RWPE2 (cell line): ENCODE data around the gene HECTD4.

ENCODE experiments used
- ATAC-seq: fragments of 200-7000 bp; cut with Tn5 transposase; 3 replicates; pipeline ENCODE4 v1.9.1; 2021; ENCODE audit warnings: low read depth
- DNase-seq: peaks from one replicate; pipeline ENCODE4 v3.0.0-alpha.2; 2020; ENCODE audit warnings: low spot score
- H3K27ac ChIP-seq: fragments of 450-650 bp; 2 replicates; pipeline ENCODE4 v1.5.1; 2017; ENCODE audit warnings: mild to moderate bottlenecking; ENCODE audit not compliant: poor library complexity, severe bottlenecking
- H3K27me3 ChIP-seq: fragments of 250-450 bp; sonication (Bioruptor Pico); 2 replicates; pipeline ENCODE4 v1.5.1; 2021; ENCODE audit warnings: mild to moderate bottlenecking, moderate library complexity; ENCODE audit not compliant: insufficient read depth, poor library complexity, severe bottlenecking
- H3K36me3 ChIP-seq: fragments of 250-450 bp; sonication (Bioruptor Pico); 2 replicates; pipeline ENCODE4 v1.5.1; 2020; ENCODE audit warnings: low read depth, mild to moderate bottlenecking, moderate library complexity
- H3K4me1 ChIP-seq: fragments of 250-450 bp; sonication (Bioruptor Pico); 2 replicates; pipeline ENCODE4 v1.5.1; 2021; ENCODE audit warnings: mild to moderate bottlenecking, moderate library complexity; ENCODE audit not compliant: insufficient read depth, poor library complexity, severe bottlenecking
- H3K4me3 ChIP-seq: fragments of 250-450 bp; sonication (Bioruptor Pico); 2 replicates; pipeline ENCODE4 v1.5.1; 2021; ENCODE audit warnings: mild to moderate bottlenecking, moderate library complexity; ENCODE audit not compliant: severe bottlenecking
- H3K9me3 ChIP-seq: fragments of 250-450 bp; sonication (Bioruptor Pico); 2 replicates; pipeline ENCODE4 v1.5.1; 2021; ENCODE audit warnings: mild to moderate bottlenecking, moderate library complexity; ENCODE audit not compliant: severe bottlenecking
- CTCF ChIP-seq: fragments of 450-650 bp; IDR thresholded peaks from one replicate; pipeline ENCODE4 v1.5.1; 2017; ENCODE audit warnings: mild to moderate bottlenecking, moderate library complexity; ENCODE audit not compliant: poor library complexity, severe bottlenecking

The HECTD4 gene

GRCh38 chr12:112185093-112185923 is 196.9 kb downstream of the HECTD4 start:
- TF ChIP-seq CTCF, result no peak
- Histone ChIP-seq H3K4me3 (no peak overlapping the region), H3K27me3 (no peaks in the 10 kb centered on the region), H3K27ac (no peak overlapping the region), H3K9me3 (no peaks in the 10 kb centered on the region), H3K36me3 (peaks cover 17% of the 10 kb centered on the region), H3K4me1 (peaks cover 2% of the 10 kb centered on the region)
- no peak for DNase-seq
- no peak for ATAC-seq

DNA sequence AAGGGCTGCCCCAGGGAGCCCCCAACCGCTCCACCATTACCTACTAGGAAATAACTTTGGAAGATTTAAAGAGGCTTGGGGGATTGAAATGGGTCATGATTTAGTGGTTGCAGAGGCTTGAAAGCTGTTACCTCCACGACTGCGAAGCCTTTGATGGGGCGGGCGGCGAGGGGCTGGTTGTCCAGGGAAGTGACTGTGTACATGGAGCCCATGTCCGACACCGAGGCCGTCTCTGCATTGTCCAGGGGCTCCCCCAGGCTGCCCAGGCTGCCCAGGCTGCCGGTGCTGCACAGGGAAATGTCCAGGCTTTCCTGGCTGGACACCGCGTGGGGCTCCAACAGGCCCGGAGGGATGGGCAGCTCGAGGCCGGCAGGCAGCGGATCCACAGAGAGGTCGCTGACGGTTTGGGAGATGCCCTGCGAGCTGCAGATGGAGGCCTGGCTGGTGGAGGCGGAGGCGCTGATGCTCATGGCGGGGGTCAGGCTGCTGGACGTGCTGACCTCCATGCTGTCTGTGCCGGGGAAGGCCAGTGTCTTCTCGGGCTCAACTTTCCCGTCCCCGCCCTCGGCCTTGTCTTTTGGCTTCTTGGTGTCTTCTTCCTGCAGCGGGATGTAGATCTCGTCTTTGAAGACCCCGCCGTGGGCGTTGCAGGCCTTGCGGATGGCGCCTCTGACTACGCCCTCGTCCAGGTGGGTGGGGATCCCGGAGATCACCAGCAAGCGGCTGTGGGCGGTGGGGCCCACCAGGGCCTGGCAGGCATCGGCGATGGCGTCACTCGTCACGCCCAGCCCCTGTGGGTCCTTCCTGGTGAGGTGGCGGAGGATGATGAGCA is 198.0 kb downstream of the HECTD4 start:
- Histone ChIP-seq H3K4me3 (no peak overlapping the region), H3K4me1 (no peaks in the 10 kb centered on the region), H3K9me3 (no peaks in the 10 kb centered on the region), H3K27me3 (no peaks in the 10 kb centered on the region), H3K27ac (no peak overlapping the region), H3K36me3 (0 out of 2 replicates have a peak, but pooled peaks cover 12% of the 10 kb centered on the region)
- DNase-seq (no peak), ATAC-seq (no peak)
- TF ChIP-seq CTCF, result no peak

DNA sequence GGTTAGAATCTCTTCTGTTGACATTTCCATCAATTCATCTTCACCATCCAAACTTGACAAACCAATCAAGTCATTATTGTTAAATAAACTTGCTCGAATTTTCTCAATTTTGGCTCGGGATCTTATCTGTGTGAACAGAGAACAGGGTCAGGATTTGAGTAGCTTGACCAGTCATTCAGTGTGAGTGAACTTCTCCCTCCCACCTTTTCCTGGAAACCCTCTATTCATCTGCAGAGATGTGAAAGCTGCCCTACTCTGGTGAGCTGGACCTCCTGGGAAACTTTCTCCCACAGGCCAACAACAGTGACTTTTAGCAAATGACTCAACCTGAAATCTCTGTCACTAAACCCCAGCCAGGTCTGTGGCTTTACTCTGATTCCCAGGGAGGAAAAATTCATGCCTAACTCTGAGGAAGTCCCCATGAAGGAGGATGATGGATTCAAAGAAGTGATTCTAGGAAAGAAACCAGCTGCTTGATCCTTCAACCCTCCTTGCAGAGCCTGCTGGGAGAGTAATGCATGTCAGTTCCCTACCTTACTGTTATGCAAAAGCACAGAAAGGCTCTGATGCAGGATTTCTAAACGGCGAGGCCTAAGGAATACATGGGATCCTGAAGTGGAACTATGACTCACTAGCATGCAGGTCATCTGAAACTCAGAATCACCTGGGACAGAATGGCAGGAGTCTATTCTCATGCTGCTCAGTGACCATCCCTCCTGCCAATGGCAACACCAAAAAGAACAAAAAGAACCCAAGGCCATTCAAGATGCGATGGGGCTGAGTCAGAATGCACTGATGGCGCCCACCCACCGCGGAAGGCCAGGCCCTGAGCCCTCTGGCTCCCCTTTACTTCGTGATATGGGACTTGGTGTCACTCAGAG is 198.8 kb downstream of the HECTD4 start:
- no peak for ATAC-seq
- H3K27ac ChIP-seq, result no peak overlapping the region
- no peaks in the 10 kb centered on the region for H3K27me3 ChIP-seq
- DNase-seq, result no peak
- no peaks in the 10 kb centered on the region for H3K9me3 ChIP-seq
- H3K4me3 ChIP-seq, result no peak overlapping the region
- H3K36me3 ChIP-seq, result peaks cover 16% of the 10 kb centered on the region; the same call in 1 of the 2 replicates
- no peak for TF ChIP-seq CTCF
- no peaks in the 10 kb centered on the region for H3K4me1 ChIP-seq

GRCh38 chr12:112182499-112182898 is 199.7 kb downstream of the HECTD4 start:
- no peaks in the 10 kb centered on the region for H3K4me1 ChIP-seq
- no peak overlapping the region for H3K27ac ChIP-seq
- ATAC-seq (no peak), DNase-seq (no peak)
- TF ChIP-seq CTCF, result no peak
- H3K27me3 ChIP-seq, result no peaks in the 10 kb centered on the region
- H3K4me3 ChIP-seq, result no peak overlapping the region
- H3K9me3 ChIP-seq, result no peaks in the 10 kb centered on the region
- H3K36me3 ChIP-seq, result peaks cover 21% of the 10 kb centered on the region; the same call in 1 of the 2 replicates
